Ishikawa (cell line): ENCODE measurements around the gene ALB.

Source experiments
- EGR1 ChIP-seq: IDR thresholded peaks from 2 replicates; pipeline ENCODE4 v1.6.1; 2012
- EP300 ChIP-seq: IDR thresholded peaks from 2 replicates; pipeline ENCODE4 v1.6.1; 2012; ENCODE audit warnings: borderline replicate concordance
- RAD21 ChIP-seq: IDR thresholded peaks from 2 replicates; pipeline ENCODE4 v1.6.1; 2012; ENCODE audit warnings: low read depth
- TAF1 ChIP-seq: IDR thresholded peaks from 2 replicates; pipeline ENCODE4 v1.6.1; 2012; ENCODE audit warnings: low read depth, mild to moderate bottlenecking
- TEAD4 ChIP-seq: IDR thresholded peaks from 2 replicates; pipeline ENCODE4 v1.6.1; 2012

DNA sequence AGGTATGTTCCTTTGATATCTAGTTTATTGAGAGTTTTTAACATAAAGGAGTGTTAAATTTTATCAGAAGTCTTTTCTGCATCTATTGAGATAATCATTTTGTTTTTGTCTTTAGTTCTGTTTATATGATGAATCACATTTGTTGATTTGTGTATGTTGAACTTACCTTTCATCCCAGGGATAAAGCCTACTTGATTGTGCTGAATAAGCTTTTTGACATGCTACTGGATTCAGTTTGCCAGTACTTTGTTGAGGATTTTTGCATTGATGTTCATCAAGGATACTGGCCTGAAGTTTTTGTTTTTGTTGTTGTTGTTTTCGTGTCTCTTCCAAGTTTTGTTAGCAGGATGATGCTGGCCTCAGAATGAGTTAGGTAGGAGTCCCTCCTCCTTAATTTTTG, 66.6 kb downstream of the ALB start:
- TF ChIP-seq EGR1 (no peak), TAF1 (no peak), TEAD4 (no peak), EP300 (no peak), RAD21 (no peak)
